ENCODE results near the gene CDH23.

CDH23 gene

DNA sequence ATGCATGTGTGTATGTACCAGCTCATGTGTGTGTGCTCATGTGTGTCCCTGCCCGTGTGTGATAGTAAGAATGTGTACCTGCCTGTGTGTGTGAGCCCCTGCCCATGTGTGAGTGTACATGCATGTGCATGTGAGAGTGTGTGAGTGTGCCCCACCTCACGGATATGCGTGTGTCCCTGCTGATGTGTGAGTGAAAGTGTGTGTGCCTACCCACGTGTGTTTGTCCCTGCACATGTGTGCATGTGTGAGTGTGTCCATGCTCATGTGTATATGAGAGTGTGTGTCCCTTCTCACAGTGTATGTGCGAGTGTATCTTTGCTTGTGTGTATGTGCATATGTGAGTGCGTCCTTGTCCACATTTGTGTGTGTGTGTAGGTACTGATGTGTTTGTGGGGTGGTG is 69.6 kb downstream of the CDH23 start:
- DNase-seq (ENCODE audit: low read depth), result no peak
- H3K4me3 ChIP-seq (ENCODE audit: low read depth, low read length), result no peak overlapping the region
- in situ Hi-C loops (cut with HindIII; ENCODE audit: low sequenced_read_pairs), result no loop called here
- TF ChIP-seq CTCF (IDR thresholded peaks at IDR 0.05; ENCODE audit: low read depth, low read length, missing control alignments), result no peak

- in situ Hi-C loops (cut with HindIII; ENCODE audit: low sequenced_read_pairs), result no loop called here
- TF ChIP-seq CTCF (IDR thresholded peaks at IDR 0.05; ENCODE audit: low read depth, low read length, missing control alignments), result no peak
- no peak overlapping the region for H3K4me3 ChIP-seq (ENCODE audit: low read depth, low read length)
- DNase-seq (ENCODE audit: low read depth), result no peak
Measured at GRCh38 chr10:71467161-71467560, 70.4 kb downstream of the CDH23 start.

GRCh38 chr10:71467569-71468362 is 71.0 kb downstream of the CDH23 start:
- in situ Hi-C loops (cut with HindIII; ENCODE audit: low sequenced_read_pairs), result no loop called here
- DNase-seq (ENCODE audit: low read depth), result no peak
- no peak overlapping the region for H3K4me3 ChIP-seq (ENCODE audit: low read depth, low read length)
- no peak for TF ChIP-seq CTCF (IDR thresholded peaks at IDR 0.05; ENCODE audit: low read depth, low read length, missing control alignments)

- DNase-seq (ENCODE audit: low read depth), result no peak
- in situ Hi-C loops (cut with HindIII; ENCODE audit: low sequenced_read_pairs), result no loop called here
- no peak overlapping the region for H3K4me3 ChIP-seq (ENCODE audit: low read depth, low read length)
- TF ChIP-seq CTCF (IDR thresholded peaks at IDR 0.05; ENCODE audit: low read depth, low read length, missing control alignments), result no peak
Measured at GRCh38 chr10:71468363-71469094, 71.8 kb downstream of the CDH23 start.

GRCh38 chr10:71471006-71471405 is 74.3 kb downstream of the CDH23 start:
- no peak for TF ChIP-seq CTCF (IDR thresholded peaks at IDR 0.05; ENCODE audit: low read depth, low read length, missing control alignments)
- in situ Hi-C loops (cut with HindIII; ENCODE audit: low sequenced_read_pairs), result no loop called here
- no peak for DNase-seq (ENCODE audit: low read depth)
- H3K4me3 ChIP-seq (ENCODE audit: low read depth, low read length), result no peak overlapping the region

DNA sequence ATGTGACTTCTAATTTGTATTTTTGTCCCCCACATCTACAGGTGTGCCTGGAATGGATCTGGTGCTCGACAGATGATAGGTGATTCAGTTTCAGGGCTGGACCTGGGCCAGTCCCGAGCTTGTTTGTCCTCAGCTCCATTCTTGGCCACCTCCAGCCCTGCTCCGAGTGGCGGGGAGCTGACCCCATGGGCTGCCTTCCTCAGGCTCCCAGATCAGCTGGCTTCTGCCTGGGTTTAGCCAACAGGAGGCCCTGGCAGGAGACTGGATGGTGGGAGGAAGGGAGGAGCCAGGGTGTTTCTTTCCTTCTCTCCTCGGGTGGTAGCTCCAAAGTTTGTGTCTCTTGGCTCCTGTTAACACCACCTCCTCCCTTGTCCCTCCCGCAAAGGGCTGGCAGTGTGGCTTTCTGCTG is 75.2 kb downstream of the CDH23 start:
- in situ Hi-C loops (cut with HindIII; ENCODE audit: low sequenced_read_pairs), result no loop called here
- no peak for DNase-seq (ENCODE audit: low read depth)
- no peak for TF ChIP-seq CTCF (IDR thresholded peaks at IDR 0.05; ENCODE audit: low read depth, low read length, missing control alignments)
- H3K4me3 ChIP-seq (ENCODE audit: low read depth, low read length), result no peak overlapping the region

All from astrocyte of the cerebellum (primary cell).